ENCODE results near the gene SPRTN. TPM values are rescaled to one million over a fixed set of nuclear protein-coding genes. Genes with fewer than 3 reads are reported as not detected.

SPRTN gene
- total RNA-seq, 2 experiments from 2014 or later = 12.5 to 19.0 TPM

DNA sequence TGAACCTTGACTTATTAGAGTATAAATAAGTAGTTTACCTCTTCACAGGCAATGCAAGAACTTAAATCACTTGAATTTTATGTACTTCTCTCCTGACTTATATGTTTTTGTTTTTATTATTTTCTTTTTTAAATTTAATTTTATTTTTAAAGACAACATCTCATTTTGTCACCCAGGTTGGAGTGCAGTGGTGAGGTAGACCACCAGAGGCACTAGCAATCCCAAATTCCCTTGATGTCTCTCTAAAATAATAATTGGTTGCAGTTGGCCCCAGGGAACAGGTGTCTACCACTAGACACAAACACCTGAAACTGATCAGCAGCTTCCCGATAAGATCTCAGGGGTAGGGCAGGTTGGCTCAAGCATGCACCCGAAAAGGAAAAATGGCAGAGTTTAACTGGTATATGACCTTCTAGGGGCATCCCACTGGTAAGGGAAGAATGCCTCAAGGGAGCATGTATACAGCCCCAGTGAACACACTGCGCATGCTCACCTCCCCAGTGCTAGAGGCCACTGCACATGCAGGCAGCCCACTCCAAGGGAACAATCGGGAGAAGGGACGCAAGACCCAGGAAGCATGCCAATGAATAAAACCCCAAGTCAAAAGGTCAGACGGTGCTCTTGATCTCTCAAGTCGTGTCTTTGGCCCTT lies 15.1 kb upstream of the SPRTN start:
- POLR2A ChIA-PET = no interaction called here
- Mint-ChIP-seq H3K27ac (no peak overlapping the region), H3K27me3 (no peaks in the 10 kb centered on the region), H3K36me3 (ENCODE audit: low read depth) (no peaks in the 10 kb centered on the region), H3K9me3 (no peaks in the 10 kb centered on the region), H3K4me3 (no peak overlapping the region), H3K4me1 (no peaks in the 10 kb centered on the region)
- DNase-seq = no peak
- CTCF ChIA-PET = no interaction called here

DNA sequence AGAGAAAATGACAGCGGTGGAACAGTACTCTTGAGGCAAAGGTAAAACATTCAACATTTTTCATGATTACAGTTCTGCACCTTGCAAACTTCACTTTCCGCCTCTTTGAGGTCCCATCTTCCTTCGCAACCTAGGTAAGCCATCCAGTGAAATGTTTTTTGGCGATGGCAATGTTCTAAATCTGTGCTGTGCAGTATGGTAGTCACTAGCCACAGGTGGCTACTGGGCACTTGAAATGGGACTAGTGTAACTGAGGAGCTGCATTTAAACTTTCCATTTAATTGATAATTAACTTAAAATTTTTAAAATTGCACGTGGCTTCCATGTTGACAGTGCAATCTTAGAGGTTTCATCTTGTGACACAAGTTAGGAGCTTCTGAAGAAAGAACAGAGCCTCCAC lies 13.4 kb upstream of the SPRTN start:
- CTCF ChIA-PET = interaction anchor here (1.2 to 1.5 kb wide), 2 partner anchors 11 to 13 kb away, joined by 4 read pairs; partner anchors contain the start of genes EXOC8 and SPRTN
- no peaks in the 10 kb centered on the region for H3K9me3 Mint-ChIP-seq
- H3K27ac Mint-ChIP-seq = no peak overlapping the region
- DNase-seq = no peak
- POLR2A ChIA-PET = no interaction called here
- H3K27me3 Mint-ChIP-seq = no peaks in the 10 kb centered on the region
- no peaks in the 10 kb centered on the region for H3K36me3 Mint-ChIP-seq (ENCODE audit: low read depth)
- H3K4me1 Mint-ChIP-seq = peaks cover 2% of the 10 kb centered on the region
- H3K4me3 Mint-ChIP-seq = no peak overlapping the region

DNA sequence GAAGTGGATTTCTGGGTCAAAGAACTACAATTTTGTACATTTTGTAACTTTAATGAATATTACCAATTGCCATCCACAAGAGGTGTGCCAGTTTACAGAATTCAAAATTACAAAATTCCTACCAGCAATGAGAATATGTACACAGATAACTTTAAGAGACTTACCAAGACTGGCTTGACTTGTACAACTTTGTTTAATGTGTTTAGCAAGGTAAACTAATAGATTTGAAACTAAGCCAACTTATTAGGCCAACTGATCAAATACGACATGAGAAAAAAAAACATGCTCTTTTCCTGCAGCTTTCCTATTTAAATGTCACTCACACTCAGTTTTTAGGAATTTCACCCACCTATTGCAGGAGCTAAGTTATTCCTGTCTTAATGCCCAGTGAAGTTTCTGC lies 11.8 kb upstream of the SPRTN start:
- Mint-ChIP-seq H3K4me1 (peaks cover 4% of the 10 kb centered on the region), H3K27ac (no peak overlapping the region), H3K27me3 (no peaks in the 10 kb centered on the region), H3K36me3 (ENCODE audit: low read depth) (no peaks in the 10 kb centered on the region), H3K4me3 (no peak overlapping the region), H3K9me3 (no peaks in the 10 kb centered on the region)
- no peak for DNase-seq
- ChIA-PET POLR2A (no interaction called here), CTCF (interaction anchor here (0.7 kb wide), 2 partner anchors 9 to 224 kb away, joined by 3 to 4 read pairs; no protein-coding TSS in a partner anchor)

DNA sequence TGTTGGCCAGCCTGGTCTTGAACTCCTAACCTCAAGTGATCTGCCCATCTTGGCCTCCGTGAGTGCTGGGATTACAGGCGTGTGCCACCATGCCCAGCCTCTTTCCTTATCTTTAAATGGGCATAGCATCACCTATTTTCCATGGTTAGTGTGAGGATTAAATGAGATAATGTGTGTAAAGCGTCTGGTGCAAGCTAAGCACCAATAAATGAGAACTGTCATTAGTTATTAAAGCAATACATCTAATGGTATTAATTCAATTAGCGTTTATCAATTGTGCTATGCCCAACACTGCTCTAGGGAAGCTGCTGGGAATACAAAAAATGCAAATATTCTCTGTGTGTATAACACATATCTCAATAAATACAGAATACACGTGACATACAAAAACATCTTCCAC lies 10.5 kb upstream of the SPRTN start:
- Mint-ChIP-seq H3K4me1 (peaks cover 8% of the 10 kb centered on the region), H3K4me3 (no peak overlapping the region), H3K36me3 (ENCODE audit: low read depth) (peaks cover 8% of the 10 kb centered on the region), H3K9me3 (no peaks in the 10 kb centered on the region), H3K27ac (no peak overlapping the region), H3K27me3 (no peaks in the 10 kb centered on the region)
- DNase-seq = no peak
- ChIA-PET CTCF (interaction anchor here (1.6 kb wide), 1 partner anchor 10 kb away, joined by 5 read pairs; the partner anchor contains the start of genes EXOC8 and SPRTN), POLR2A (no interaction called here)

DNA sequence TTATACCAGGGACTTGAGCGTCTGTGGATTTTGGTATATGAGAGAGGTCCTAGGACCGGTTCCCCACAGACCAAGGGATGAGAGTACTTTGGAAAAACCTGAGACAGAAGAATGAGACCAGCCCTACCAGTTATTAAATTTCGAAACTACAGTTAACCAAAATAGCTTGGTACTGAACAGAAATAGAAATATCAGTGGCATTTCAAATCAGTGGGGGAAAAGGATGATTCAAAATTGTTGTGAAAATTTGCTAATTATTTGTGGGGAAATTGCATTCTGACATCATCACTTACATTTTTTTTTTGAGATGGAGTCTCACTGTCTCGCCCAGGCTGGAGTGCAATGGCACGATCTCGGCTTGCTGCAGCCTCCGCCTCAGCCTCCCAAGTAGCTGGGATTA lies 8.6 kb upstream of the SPRTN start:
- Mint-ChIP-seq H3K9me3 (no peaks in the 10 kb centered on the region), H3K27me3 (no peaks in the 10 kb centered on the region), H3K36me3 (ENCODE audit: low read depth) (peaks cover 23% of the 10 kb centered on the region), H3K4me1 (peaks cover 25% of the 10 kb centered on the region), H3K4me3 (no peak overlapping the region), H3K27ac (no peak overlapping the region)
- CTCF ChIA-PET = no interaction called here
- POLR2A ChIA-PET = interaction anchor here (0.7 kb wide), 1 partner anchor 276 kb away, joined by 3 read pairs; no protein-coding TSS in a partner anchor
- no peak for DNase-seq

DNA sequence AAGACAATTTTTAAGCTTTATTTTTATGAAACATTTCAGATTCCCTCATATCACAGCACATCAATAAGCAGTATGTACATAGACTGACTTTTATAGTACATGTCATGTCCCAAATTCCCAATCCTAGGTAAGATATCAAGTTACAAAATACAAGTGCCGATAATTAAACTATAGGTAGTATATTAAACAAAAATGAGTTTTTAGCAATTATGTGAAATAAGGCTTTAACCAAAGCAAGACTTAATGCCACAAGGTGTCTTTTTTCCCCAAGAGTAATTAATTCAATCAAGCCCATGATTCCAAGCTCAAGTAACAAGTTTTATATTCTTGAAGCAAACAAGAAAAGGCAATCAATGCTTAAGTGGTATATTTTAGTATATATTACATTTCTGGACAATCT lies 5.3 kb upstream of the SPRTN start:
- H3K9me3 Mint-ChIP-seq = no peaks in the 10 kb centered on the region
- H3K4me3 Mint-ChIP-seq = no peak overlapping the region
- POLR2A ChIA-PET = no interaction called here
- CTCF ChIA-PET = interaction anchor here (0.6 to 0.9 kb wide), 3 partner anchors 16 to 265 kb away, joined by 3 read pairs; no protein-coding TSS in a partner anchor
- DNase-seq = no peak
- peaks cover 49% of the 10 kb centered on the region for H3K4me1 Mint-ChIP-seq
- H3K36me3 Mint-ChIP-seq (ENCODE audit: low read depth) = peaks cover 39% of the 10 kb centered on the region
- H3K27me3 Mint-ChIP-seq = no peaks in the 10 kb centered on the region
- H3K27ac Mint-ChIP-seq = no peak overlapping the region

DNA sequence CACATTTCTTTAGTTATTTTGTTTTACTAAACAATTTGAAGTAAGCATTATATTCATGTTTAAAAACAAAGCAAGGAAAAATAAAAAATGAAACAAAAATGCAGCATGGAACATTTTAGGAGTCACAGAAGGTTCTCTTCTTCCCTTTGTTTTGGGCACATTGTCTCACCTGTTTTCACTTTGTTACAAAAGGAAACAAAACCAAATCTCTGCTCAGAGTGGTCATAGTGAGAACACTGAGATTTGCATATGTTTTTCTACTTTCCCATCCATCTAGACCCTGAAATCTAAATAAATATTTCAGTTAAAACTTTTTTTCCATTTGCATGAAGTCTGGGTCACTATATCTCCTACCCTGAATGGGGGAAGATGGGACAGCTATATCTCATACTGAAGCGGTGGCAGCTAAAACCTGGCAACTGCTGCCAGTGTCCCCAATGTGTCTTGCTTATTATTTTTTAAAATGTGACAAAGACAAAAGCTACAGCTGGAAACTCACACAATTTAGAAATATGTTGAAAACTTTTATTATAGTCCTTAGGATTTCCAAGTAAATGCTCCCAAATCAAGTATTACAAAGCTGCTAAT lies 3.9 kb upstream of the SPRTN start:
- Mint-ChIP-seq H3K27ac (no peak overlapping the region), H3K4me3 (peak overlapping the region; percentile 41), H3K4me1 (peaks cover 51% of the 10 kb centered on the region), H3K9me3 (no peaks in the 10 kb centered on the region), H3K36me3 (ENCODE audit: low read depth) (peaks cover 42% of the 10 kb centered on the region), H3K27me3 (no peaks in the 10 kb centered on the region)
- DNase-seq = no peak
- POLR2A ChIA-PET = no interaction called here
- CTCF ChIA-PET = interaction anchor here (1.5 kb wide), 1 partner anchor 95 kb away, joined by 3 read pairs; no protein-coding TSS in a partner anchor

DNA sequence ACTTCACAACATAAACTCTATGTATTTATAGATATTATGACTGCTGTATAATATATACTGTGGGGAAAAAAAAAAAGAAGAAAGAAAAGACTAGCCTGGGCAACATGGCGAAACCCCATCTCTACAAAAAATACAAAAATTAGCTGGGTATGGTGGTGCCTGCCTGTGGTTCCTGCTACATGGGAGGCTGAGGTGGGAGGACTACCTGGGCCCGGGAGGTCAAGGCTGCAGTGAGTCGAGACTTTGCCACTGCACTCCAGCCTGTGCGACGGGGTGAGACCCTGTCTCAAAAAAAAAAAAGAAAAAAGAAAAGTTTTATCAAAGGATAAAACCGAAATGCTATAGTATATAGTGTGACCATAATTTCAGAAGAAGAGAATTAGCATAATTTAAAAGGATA lies 3.1 kb upstream of the SPRTN start:
- DNase-seq = no peak
- ChIA-PET CTCF (interaction anchor here (1.0 to 1.8 kb wide), 3 partner anchors 20 to 693 kb away, joined by 3 read pairs; no protein-coding TSS in a partner anchor), POLR2A (no interaction called here)
- Mint-ChIP-seq H3K4me3 (peak overlapping the region; percentile 41), H3K9me3 (no peaks in the 10 kb centered on the region), H3K36me3 (ENCODE audit: low read depth) (peaks cover 44% of the 10 kb centered on the region), H3K4me1 (peaks cover 56% of the 10 kb centered on the region), H3K27ac (no peak overlapping the region), H3K27me3 (no peaks in the 10 kb centered on the region)

DNA sequence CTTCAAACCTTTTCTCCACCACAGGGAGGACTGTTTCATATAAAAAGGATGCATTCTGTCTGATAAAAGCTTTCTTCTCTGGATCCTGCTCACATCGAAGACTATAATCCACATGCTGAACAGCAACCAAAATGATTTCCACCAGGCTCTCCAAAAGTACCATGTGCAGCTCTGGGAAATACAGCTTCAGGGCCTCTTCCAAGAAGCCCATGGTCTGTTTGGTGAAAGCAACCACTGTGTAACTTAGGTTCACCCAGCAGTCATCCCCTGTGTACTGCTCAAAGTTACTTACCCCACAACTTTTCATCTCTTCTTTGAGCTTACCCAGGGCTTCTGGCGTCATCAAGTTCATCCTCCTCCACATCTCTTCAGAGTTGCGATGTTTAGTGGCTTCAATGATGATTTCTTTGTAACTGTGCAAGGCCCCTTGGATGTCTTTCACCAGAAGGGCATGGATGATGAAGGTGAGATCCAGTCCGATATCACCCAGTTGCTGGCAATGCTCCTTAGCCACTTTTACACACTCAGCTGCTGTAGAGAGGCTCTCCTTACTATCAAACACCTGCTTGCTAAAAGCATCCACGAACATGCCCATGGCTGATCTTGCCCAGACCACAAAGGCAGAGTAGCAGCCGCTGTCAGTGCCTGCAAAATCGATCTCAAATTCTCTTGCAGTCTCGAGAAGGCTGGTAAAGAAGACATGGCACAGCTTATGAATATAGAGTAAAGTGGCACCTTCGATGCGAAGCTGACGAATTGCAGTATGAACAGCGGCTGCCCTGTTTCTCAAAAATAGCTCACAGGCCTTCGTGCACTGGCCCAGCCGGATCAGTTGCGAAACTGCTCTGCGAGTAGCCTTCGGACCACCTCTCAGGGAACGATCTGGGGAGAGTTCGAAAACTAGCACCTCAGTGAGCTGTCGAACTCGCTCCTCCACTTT lies 2.2 kb upstream of the SPRTN start:
- H3K9me3 Mint-ChIP-seq = no peaks in the 10 kb centered on the region
- CTCF ChIA-PET = interaction anchor here (0.7 to 2.8 kb wide), 6 partner anchors 11 to 694 kb away, joined by 3 to 13 read pairs (median 3); no protein-coding TSS in a partner anchor
- peak overlapping the region; percentile 98 for H3K4me3 Mint-ChIP-seq
- peaks cover 48% of the 10 kb centered on the region for H3K36me3 Mint-ChIP-seq (ENCODE audit: low read depth)
- peaks cover 61% of the 10 kb centered on the region for H3K4me1 Mint-ChIP-seq
- POLR2A ChIA-PET = no interaction called here
- H3K27ac Mint-ChIP-seq = peak overlapping the region; percentile 77
- no peaks in the 10 kb centered on the region for H3K27me3 Mint-ChIP-seq
- no peak for DNase-seq

DNA sequence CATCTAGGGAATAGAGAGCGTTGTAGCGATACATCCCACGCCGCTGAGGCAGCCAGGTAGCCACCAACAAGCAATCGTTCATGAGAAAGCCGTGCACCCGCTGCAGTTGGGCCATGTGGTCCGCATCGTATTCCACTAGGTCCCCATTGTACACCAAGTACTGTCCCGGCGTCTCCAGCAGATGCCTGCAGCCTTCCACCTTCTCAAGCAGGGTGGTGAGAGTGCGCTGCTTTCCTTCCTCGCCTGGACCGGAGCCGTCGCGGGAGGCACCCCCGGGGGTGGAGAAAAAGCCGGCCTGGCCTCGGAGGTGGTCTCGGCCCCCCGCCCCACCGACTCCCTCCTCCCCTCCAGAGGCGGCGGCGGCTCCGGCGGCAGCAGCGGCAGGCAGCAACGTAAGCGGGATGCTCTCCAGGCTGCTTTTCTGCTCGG lies 1.0 kb upstream of the SPRTN start:
- H3K36me3 Mint-ChIP-seq (ENCODE audit: low read depth) = peaks cover 46% of the 10 kb centered on the region
- ChIA-PET POLR2A (interaction anchor here (0.6 kb wide), 2 partner anchors 109 to 297 kb away, joined by 3 to 4 read pairs; partner anchors contain the start of gene FAM89A), CTCF (interaction anchor here (0.8 to 2.8 kb wide), 7 partner anchors 9 to 266 kb away, joined by 3 to 13 read pairs (median 3); partner anchors contain the start of gene EGLN1)
- peak overlapping the region; percentile 98 for H3K4me3 Mint-ChIP-seq
- peak overlapping the region; percentile 99 for H3K27ac Mint-ChIP-seq
- H3K27me3 Mint-ChIP-seq = no peaks in the 10 kb centered on the region
- peaks cover 63% of the 10 kb centered on the region for H3K4me1 Mint-ChIP-seq
- H3K9me3 Mint-ChIP-seq = no peaks in the 10 kb centered on the region
- no peak for DNase-seq

DNA sequence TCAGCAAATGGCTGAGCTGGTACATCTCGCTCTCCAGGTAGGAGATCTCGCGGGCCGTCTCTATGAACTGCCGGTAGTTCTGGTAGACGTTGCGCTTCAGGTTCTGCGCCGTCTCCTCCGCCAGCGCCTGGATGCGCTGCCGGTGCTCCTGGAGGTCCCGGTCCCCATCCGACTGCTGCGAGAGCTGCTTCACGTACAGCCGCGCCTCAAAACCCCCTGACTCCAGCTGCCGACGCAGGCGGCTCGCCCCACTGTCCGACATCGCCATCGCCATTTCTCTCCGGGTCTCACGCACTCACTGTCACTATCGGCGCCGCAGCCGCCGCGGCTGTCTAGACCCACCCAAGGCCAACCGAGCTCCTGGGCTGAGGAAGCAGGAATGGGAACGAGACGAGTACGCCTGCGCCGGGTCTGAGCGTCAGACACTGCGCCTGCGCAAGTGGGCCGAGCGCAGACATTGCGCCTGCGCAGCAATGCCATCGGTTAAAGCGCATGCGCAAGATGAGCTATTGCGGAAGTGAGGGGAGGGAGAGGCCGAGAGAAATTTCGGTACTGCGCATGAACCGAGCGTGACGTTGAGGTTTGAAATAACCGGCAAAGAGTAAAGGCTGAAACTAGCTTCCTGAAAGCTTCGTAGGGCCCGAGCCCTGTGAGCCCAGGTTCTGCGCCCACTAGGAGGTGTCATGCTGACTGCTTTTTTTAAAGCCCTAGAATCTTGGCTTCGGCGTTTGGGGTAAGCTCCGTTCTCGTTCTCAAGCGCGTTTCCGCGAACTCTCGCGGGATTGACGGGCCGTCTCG lies 422 bp upstream of the SPRTN start, which contains the start of gene EXOC8:
Gene EXOC8, minus strand, starts transcription at position 381 of the 798 bp plus-strand sequence. Its CDS starts 107 bp downstream, at position 274.
- CTCF ChIA-PET = interaction anchor here (0.6 to 2.8 kb wide), 15 partner anchors 10 to 287 kb away, joined by 3 to 14 read pairs (median 4); partner anchors contain the start of gene EGLN1
- POLR2A ChIA-PET = interaction anchor here (0.5 to 1.0 kb wide), 6 partner anchors 66 to 297 kb away, joined by 3 to 5 read pairs (median 3); partner anchors contain the start of gene FAM89A

More for the DNA sequence above, 422 bp upstream of the SPRTN start, which contains the start of gene EXOC8:
- H3K4me3 Mint-ChIP-seq = peak within 1 kb of the TSS; percentile 98
- no peaks in the 10 kb centered on the region for H3K9me3 Mint-ChIP-seq
- DNase-seq = peak; percentile 97
- peaks cover 44% of the 10 kb centered on the region for H3K36me3 Mint-ChIP-seq (ENCODE audit: low read depth)
- no peaks in the 10 kb centered on the region for H3K27me3 Mint-ChIP-seq
- H3K27ac Mint-ChIP-seq = peak within 1 kb of the TSS; percentile 99
- peaks cover 61% of the 10 kb centered on the region for H3K4me1 Mint-ChIP-seq

All from activated CD4-positive, alpha-beta T cell treated with anti-CD3 and anti-CD28 coated beads, Interleukin-2, amount 10 ng/mL, durations not matched to agents 7 days and 5 days (primary cell).